ENCODE results near the gene SNCAIP. TPM values are rescaled to one million over a fixed set of nuclear protein-coding genes. Genes with fewer than 3 reads are reported as not detected.

The SNCAIP gene
- total and polyA plus RNA-seq, 2 experiments from 2014 or later, result 6.1 to 11.9 TPM

GRCh38 chr5:122390694-122391093, 78.7 kb downstream of the SNCAIP start:
- Mint-ChIP-seq H3K36me3 (ENCODE audit: low read depth) (no peaks in the 10 kb centered on the region), H3K9me3 (no peaks in the 10 kb centered on the region), H3K27ac (no peak overlapping the region), H3K27me3 (ENCODE audit: insufficient read depth, low read depth, poor library complexity) (no peaks in the 10 kb centered on the region), H3K4me3 (no peak overlapping the region), H3K4me1 (peaks cover 15% of the 10 kb centered on the region)
- peaks cover 8% of the 10 kb centered on the region for H3K4me1 ChIP-seq (ENCODE audit: insufficient read depth)
- H3K4me2 ChIP-seq, result no peak overlapping the region
- no peak for TF ChIP-seq CREB1 (CRISPR knock-in tag; IDR thresholded peaks at IDR 0.05; ENCODE audit: low read depth)
- TF ChIP-seq STAT1 (IDR thresholded peaks at IDR 0.05; ENCODE audit: unreplicated experiment), result no peak
- TF ChIP-seq POLR2AphosphoS5 (IDR thresholded peaks at IDR 0.05; ENCODE audit: low read depth), result no peak
- no peak for TF ChIP-seq CTCF (conservative IDR thresholded peaks at IDR 0.05; ENCODE audit: low read depth in 2 of 2)
- TF ChIP-seq REST (IDR thresholded peaks at IDR 0.05; ENCODE audit: unreplicated experiment), result no peak
- TF ChIP-seq ZNF462 (CRISPR knock-in tag; IDR thresholded peaks at IDR 0.05), result no peak
- no peak for TF ChIP-seq NANOG (IDR thresholded peaks at IDR 0.05; ENCODE audit: borderline replicate concordance)
- no peaks in the 10 kb centered on the region for H3K27me3 ChIP-seq (ENCODE audit: insufficient read depth)
- no peak for DNase-seq (ENCODE audit: low spot score)
- H3K9me2 ChIP-seq (ENCODE audit: insufficient read depth), result 0 out of 2 replicates have a peak, but pooled peaks cover 2% of the 10 kb centered on the region
- H2AFZ ChIP-seq, result no peak overlapping the region
- H3K79me2 ChIP-seq (replicated peaks; ENCODE audit: insufficient read depth), result no peaks in the 10 kb centered on the region
- H3K27ac ChIP-seq (ENCODE audit: low read depth), result no peak overlapping the region
- H3K36me3 ChIP-seq (ENCODE audit: insufficient read depth), result no peaks in the 10 kb centered on the region
- H4K20me1 ChIP-seq (replicated peaks; ENCODE audit: insufficient read depth), result no peaks in the 10 kb centered on the region
- H3F3A ChIP-seq (replicated peaks; ENCODE audit: low read depth), result no peaks in the 10 kb centered on the region
- no peak for ATAC-seq
- H3K4me3 ChIP-seq, result no peak overlapping the region

Data from GM23338 (cell line).